Right lobe of liver (tissue), 6 donors: Measurements from ENCODE around the gene SH3RF2. TPM values are rescaled to one million over a fixed set of nuclear protein-coding genes. Genes with fewer than 3 reads are reported as not detected.

Experiments
- ATAC-seq, 4 donors: fragments of 200-7000 bp; cut with Tn5 transposase; one replicate each; pipeline ENCODE4 v1.9.1; 2020; ENCODE audit warnings: mild to moderate bottlenecking in 4 of 4, moderate library complexity in 4 of 4
- DNase-seq, 3 donors: peaks; one replicate each; pipeline ENCODE4 v3.0.0-alpha.2; 2020
- H3K27ac ChIP-seq, 3 donors: fragments of 200-600 bp; one replicate each; pipeline ENCODE4 v1.8.0; 2022
- H3K27me3 ChIP-seq, 2 donors: fragments of 200-600 bp; one replicate each; pipeline ENCODE4 v1.8.0; 2022
- H3K36me3 ChIP-seq, 4 donors: fragments of 200-600 bp; sonication (generic) in 1 of 4; one replicate each; pipeline versions ENCODE4 v1.5.1 to v1.8.0; 2017 to 2022; ENCODE audit warnings: control low read depth in 1 of 4
- H3K4me1 ChIP-seq, 4 donors: fragments of 200-600 bp; sonication (generic) in 1 of 4; one replicate each; pipeline versions ENCODE4 v1.5.1 to v1.8.0; 2017 to 2022; ENCODE audit warnings: control low read depth in 1 of 4
- H3K4me3 ChIP-seq, 3 donors: fragments of 200-600 bp; one replicate each; pipeline ENCODE4 v1.8.0; 2022
- H3K9me3 ChIP-seq, 4 donors: fragments of 200-600 bp; sonication (generic) in 1 of 4; one replicate each; pipeline versions ENCODE4 v1.5.1 to v1.8.0; 2017 to 2022; ENCODE audit warnings: control low read depth in 1 of 4
- POLR2A ChIP-seq: fragments of 450-650 bp; IDR thresholded peaks from one replicate; pipeline ENCODE4 v1.6.1; 2017; ENCODE audit warnings: antibody characterized with exemption, mild to moderate bottlenecking
- WGBS: methylation state at CpG from one replicate; pipeline ENCODE4 v1.1.6; 2018; ENCODE audit warnings: low coverage, low lambda C conversion rate; ENCODE audit not compliant: insufficient coverage; ENCODE audit errors: missing lambda C conversion rate; 5-methylcytosine and 5-hydroxymethylcytosine counted together
- intact Hi-C, 2 donors: fragments of 100-400 bp; cut with DNase I; formaldehyde crosslinking; loops; one replicate each; pipeline versions ENCODE4 v1.11.2 to v1.14.1; 2022
- total RNA-seq, 6 experiments: library from RNA; depleted of rRNA in 2 of 6; stranded (reverse); fragments of >200 nt in 2 of 6; fragmentation: NEBNext Ultra II Directional in 3 of 6; extraction: Animal tissue kit (Norgen Biotek cat#: 25700) in 3 of 6; gene quantifications; one replicate each; pipeline versions ENCODE4 v1.1.0 to v1.2.4, GENCODE V29; 2016 to 2023
- TF ChIP-seq, protein P1 (sequence below), 4 donors: fragments of 200-600 bp in 3 of 4; fragments of 450-650 bp in 1 of 4; IDR thresholded peaks; one replicate each; pipeline versions ENCODE4 v1.5.1 to v1.8.0; 2016 to 2022; ENCODE audit warnings: antibody characterized with exemption in 4 of 4, mild to moderate bottlenecking in 2 of 4
- donor health status: DM: no; HTN: yes; CAD: no.
- donor health status: DM: no; HTN: no; CAD: no.
- donor health status: DM: no; HTN: no; CAD: no.
- donor health status: DM: no; HTN: yes; CAD: no.
- donor health status: DM: no; HTN: yes; CAD: no.

Gene SH3RF2
- total RNA-seq, 6 experiments from 2014 or later: 2.7 to 20.6 (median 5.8) TPM

DNA sequence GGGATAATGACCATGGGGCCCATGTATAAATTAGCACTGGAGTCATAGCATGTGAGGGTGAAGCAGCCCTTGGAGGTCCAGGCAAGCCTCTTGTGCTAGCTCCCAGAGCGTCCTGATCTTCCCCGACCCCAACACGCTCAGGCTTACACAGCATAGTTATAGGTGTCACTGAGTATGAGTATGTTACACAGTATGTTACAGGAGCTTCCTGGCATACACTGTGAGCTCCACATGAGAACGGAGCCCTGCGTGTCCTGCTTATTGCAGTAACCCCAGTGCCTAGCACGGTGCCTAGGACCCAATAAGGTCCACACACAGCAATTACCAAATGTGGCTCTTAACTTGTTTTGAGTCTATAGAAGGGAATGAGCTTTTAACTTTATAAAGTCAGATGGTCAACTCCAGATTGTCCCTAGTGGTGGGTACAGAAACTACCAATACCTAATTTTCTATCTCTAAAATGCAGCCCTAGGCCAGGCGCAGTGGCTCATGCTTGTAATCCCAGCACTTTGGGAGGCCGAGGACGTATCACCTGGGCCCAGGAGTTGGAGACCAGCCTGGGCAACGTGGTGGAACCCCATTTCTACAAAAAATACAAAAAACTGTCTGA lies 104.9 kb downstream of the SH3RF2 start:
- Histone ChIP-seq H3K9me3 (no peaks in the 10 kb centered on the region), H3K4me3 (no peak overlapping the region), H3K27ac (no peak overlapping the region), H3K4me1 (peaks cover 0 to 18% (median 4%) of the 10 kb centered on the region in 4 donors), H3K27me3 (no peaks in the 10 kb centered on the region), H3K36me3 (no peaks in the 10 kb centered on the region)
- TF ChIP-seq, protein P1, sequence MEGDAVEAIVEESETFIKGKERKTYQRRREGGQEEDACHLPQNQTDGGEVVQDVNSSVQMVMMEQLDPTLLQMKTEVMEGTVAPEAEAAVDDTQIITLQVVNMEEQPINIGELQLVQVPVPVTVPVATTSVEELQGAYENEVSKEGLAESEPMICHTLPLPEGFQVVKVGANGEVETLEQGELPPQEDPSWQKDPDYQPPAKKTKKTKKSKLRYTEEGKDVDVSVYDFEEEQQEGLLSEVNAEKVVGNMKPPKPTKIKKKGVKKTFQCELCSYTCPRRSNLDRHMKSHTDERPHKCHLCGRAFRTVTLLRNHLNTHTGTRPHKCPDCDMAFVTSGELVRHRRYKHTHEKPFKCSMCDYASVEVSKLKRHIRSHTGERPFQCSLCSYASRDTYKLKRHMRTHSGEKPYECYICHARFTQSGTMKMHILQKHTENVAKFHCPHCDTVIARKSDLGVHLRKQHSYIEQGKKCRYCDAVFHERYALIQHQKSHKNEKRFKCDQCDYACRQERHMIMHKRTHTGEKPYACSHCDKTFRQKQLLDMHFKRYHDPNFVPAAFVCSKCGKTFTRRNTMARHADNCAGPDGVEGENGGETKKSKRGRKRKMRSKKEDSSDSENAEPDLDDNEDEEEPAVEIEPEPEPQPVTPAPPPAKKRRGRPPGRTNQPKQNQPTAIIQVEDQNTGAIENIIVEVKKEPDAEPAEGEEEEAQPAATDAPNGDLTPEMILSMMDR (IDR thresholded peaks at IDR 0.05): peak; percentile 30 to 51 (median 34)
- TF ChIP-seq POLR2A: no peak
- DNase-seq: no peak
- 82% methylated on average over 10 of the region's 10 CpGs for WGBS
- intact Hi-C loops: no loop called here
- ATAC-seq: peak; percentile 53 to 75 (median 64)

DNA sequence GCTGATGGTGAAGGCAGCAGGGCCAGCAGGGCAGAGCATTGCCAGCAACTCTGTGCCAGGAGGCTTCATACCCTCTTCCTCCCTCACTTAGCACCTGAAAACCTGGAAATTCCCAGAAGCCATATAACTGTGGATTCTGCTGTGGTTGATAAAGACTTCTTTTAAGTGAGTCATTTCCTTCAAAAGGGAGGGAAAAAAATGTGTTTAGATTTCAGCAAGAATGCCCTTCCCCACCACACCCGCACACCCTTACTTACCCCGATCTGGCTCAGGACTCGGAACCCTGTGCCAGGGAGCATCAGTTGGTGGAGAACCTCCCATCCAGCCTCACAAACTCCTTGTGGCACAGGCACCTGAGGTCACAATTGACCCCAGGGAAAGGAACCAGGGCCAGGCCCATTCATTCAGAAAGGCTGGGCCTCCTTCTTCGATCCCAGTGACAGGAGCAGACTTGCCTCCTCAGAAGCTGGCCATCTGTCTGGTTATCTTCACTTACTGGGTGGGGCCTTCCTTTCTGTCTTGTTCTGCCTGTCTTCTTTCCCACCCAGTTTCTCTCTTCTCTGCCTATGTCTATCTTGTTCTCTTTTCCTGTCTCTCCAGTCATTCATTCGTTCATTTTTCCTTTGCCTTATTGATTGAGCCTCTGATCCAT lies 106.4 kb downstream of the SH3RF2 start:
- Histone ChIP-seq H3K9me3 (no peaks in the 10 kb centered on the region), H3K4me3 (no peak overlapping the region), H3K36me3 (no peaks in the 10 kb centered on the region), H3K4me1 (peaks cover 0 to 27% (median 4%) of the 10 kb centered on the region in 4 donors), H3K27me3 (no peaks in the 10 kb centered on the region), H3K27ac (no peak overlapping the region)
- intact Hi-C loops: no loop called here
- ATAC-seq (no peak), DNase-seq (no peak)
- 70% methylated on average over 2 of the region's 5 CpGs for WGBS
- TF ChIP-seq POLR2A: no peak
- TF ChIP-seq, protein P1 (IDR thresholded peaks at IDR 0.05): no peak

DNA sequence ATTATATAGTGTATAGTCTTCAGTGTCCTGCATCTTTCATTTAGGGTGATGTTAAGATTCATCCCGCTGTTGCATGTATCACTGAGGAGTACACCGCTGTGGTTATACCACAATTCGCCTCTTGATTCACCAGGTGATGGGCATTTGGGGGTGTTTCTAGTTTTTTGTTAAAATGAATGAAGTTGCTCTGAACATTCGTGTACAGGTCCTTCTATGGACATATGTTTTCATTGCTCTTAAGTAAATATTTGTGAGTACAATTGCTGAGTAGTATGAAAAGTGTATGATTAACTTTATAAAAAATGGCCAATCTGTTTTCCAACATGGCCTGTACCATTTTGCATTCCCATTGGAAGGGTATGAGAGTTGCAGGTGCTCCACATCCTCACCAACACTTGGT lies 107.3 kb downstream of the SH3RF2 start:
- 85% methylated on average over 4 of the region's 4 CpGs for WGBS
- intact Hi-C loops: no loop called here

DNA sequence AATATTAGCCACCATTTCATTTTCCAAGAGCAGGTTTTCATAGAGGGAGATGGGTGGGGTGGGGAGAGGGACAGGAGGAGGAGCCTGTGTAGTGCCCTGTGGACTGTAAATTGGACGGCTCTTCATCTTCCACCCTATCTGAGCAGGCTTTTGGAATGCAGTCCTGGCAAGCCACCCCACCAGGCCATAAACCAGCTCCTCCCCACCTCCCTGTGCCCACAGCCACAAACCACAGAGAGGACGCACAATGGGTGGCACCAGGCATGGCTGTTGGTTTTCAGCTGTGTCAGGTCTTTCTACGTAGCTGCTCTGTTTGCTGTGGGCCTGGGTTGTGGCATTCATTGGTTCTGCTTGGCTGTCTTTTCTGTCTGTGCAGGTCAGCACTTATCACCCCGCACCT lies 111.0 kb downstream of the SH3RF2 start:
- no peaks in the 10 kb centered on the region for H3K9me3 ChIP-seq
- no peak overlapping the region for H3K4me3 ChIP-seq
- DNase-seq (peak in 2 of 3 donors; percentile 58 to 71), ATAC-seq (peak; percentile 68 to 91 (median 81))
- intact Hi-C loops: no loop called here
- TF ChIP-seq, protein P1 (IDR thresholded peaks at IDR 0.05): no peak
- no peak for TF ChIP-seq POLR2A
- H3K36me3 ChIP-seq: peaks cover 0 to 3% (median 0%) of the 10 kb centered on the region in 4 donors
- H3K27me3 ChIP-seq: no peaks in the 10 kb centered on the region
- peak overlapping the region in 1 of 3 donors; percentile 5 for H3K27ac ChIP-seq
- 31% methylated on average over 2 of the region's 4 CpGs for WGBS
- H3K4me1 ChIP-seq: peaks cover 0 to 11% (median 0%) of the 10 kb centered on the region in 4 donors

More for the DNA sequence above, 107.3 kb downstream of the SH3RF2 start:
- TF ChIP-seq, protein P1 (IDR thresholded peaks at IDR 0.05): no peak
- TF ChIP-seq POLR2A: no peak
- no peak for DNase-seq
- Histone ChIP-seq H3K27me3 (no peaks in the 10 kb centered on the region), H3K4me3 (no peak overlapping the region), H3K36me3 (no peaks in the 10 kb centered on the region), H3K4me1 (peaks cover 0 to 28% (median 4%) of the 10 kb centered on the region in 4 donors), H3K9me3 (no peaks in the 10 kb centered on the region), H3K27ac (no peak overlapping the region)
- ATAC-seq: no peak
